HCT116 (cell line): ENCODE results near the gene MAPRE2. TPM values are rescaled to one million over a fixed set of nuclear protein-coding genes. Genes with fewer than 3 reads are reported as not detected.

ENCODE experiments used
- ATAC-seq: fragments of 200-7000 bp; cut with Tn5 transposase; 2 replicates; pipeline ENCODE4 v1.9.1; 2020; ENCODE audit warnings: mild to moderate bottlenecking, moderate library complexity
- BruUV-seq: library from RNA; stranded (reverse); fragments of 400-500 nt; replicated peaks from 2 replicates; lab custom pipeline; 2021; lab: Mats Ljungman, UMichigan
- CTCF ChIA-PET: fragments of 300-600 bp; sonication (Branson Sonifier 250); formaldehyde crosslinking; loops from one replicate; lab custom pipeline; 2021; ENCODE audit warnings: antibody characterized with exemption; lab: Charles Lee
- POLR2A ChIA-PET: fragments of 300-600, 350-600 bp; sonication (Branson Sonifier 250); formaldehyde crosslinking; loops from one replicate; lab custom pipeline; 2021; ENCODE audit warnings: antibody characterized with exemption; lab: Charles Lee
- RAD21 ChIA-PET, 2 experiments: fragments of 300-600 bp; sonication (Branson Sonifier 250); formaldehyde crosslinking; loops; one replicate each; lab custom pipeline; 2023; ENCODE audit warnings: low total read pairs in 2 of 2; ENCODE audit not compliant: uncharacterized antibody in 2 of 2, unreplicated experiment in 2 of 2, low non-redundant PET in 1 of 2; lab: Charles Lee
- DNase-seq: peaks from one replicate; pipeline ENCODE4 v3.0.0-alpha.2; 2010; ENCODE audit warnings: low read depth, low spot score
- H2AFZ ChIP-seq: fragments of 200-600 bp; shearing (Covaris generic), sonication (generic); 2 replicates; pipeline ENCODE4 v1.6.1; 2017; ENCODE audit warnings: low read depth, mixed run types, mixed read lengths, antibody characterized with exemption, low read length; ENCODE audit not compliant: poor library complexity, severe bottlenecking
- H3K27ac ChIP-seq: 2 replicates; pipeline ENCODE4 v1.5.1; 2012; ENCODE audit warnings: low read depth, low read length
- H3K27me3 ChIP-seq: fragments of 200-600 bp; sonication (generic); 2 replicates; pipeline ENCODE4 v1.6.1; 2016; ENCODE audit warnings: mixed run types, low read length, mixed read lengths; ENCODE audit not compliant: insufficient read depth
- H3K36me3 ChIP-seq, 2 experiments: fragments of 200-500 bp in 1 of 2; fragments of 200-600 bp in 1 of 2; sonication (Bioruptor generic) in 1 of 2; sonication (generic) in 1 of 2; 2 replicates each; pipeline versions ENCODE4 v1.5.1 to v1.6.1; 2014 to 2016; ENCODE audit warnings: low read length in 2 of 2, inconsistent platforms in 1 of 2, mixed read lengths in 1 of 2, mixed run types in 1 of 2; ENCODE audit not compliant: insufficient read depth in 2 of 2, control insufficient read depth in 1 of 2
- H3K4me1 ChIP-seq, 2 experiments: fragments of 200-600 bp in 1 of 2; sonication (generic) in 1 of 2; 2 replicates each; pipeline versions ENCODE4 v1.5.1 to v1.6.1; 2012 to 2017; ENCODE audit warnings: low read length in 2 of 2, inconsistent platforms in 1 of 2, mild to moderate bottlenecking in 1 of 2, mixed read lengths in 1 of 2, mixed run types in 1 of 2, moderate library complexity in 1 of 2; ENCODE audit not compliant: insufficient read depth in 2 of 2, control insufficient read depth in 1 of 2
- H3K4me2 ChIP-seq: fragments of 200-600 bp; sonication (generic); 2 replicates; pipeline ENCODE4 v1.6.1; 2017; ENCODE audit warnings: mixed run types, low read length, mixed read lengths
- H3K4me3 ChIP-seq, 2 experiments: fragments of 200-600 bp in 1 of 2; sonication (generic) in 1 of 2; replicated peaks in 1 of 2; 2 replicates each; pipeline ENCODE4 v1.5.1; 2011 to 2016; ENCODE audit warnings: low read length in 2 of 2, control low read depth in 1 of 2, low read depth in 1 of 2, mild to moderate bottlenecking in 1 of 2, mixed read lengths in 1 of 2, mixed run types in 1 of 2
- H3K79me2 ChIP-seq: fragments of 200-600 bp; sonication (generic); 2 replicates; pipeline ENCODE4 v1.6.1; 2017; ENCODE audit warnings: mild to moderate bottlenecking, mixed run types, low read length, moderate library complexity, mixed read lengths; ENCODE audit not compliant: insufficient read depth
- H3K9ac ChIP-seq: fragments of 200-600 bp; sonication (generic); 2 replicates; pipeline ENCODE4 v1.6.1; 2016; ENCODE audit warnings: low read length, mixed read lengths
- H3K9me2 ChIP-seq: fragments of 200-600 bp; sonication (generic), shearing (Covaris generic); 2 replicates; pipeline ENCODE4 v1.6.1; 2017; ENCODE audit warnings: mixed run types, mild to moderate bottlenecking, moderate library complexity; ENCODE audit not compliant: insufficient read depth
- H3K9me3 ChIP-seq, 2 experiments: fragments of 200-500 bp in 1 of 2; fragments of 200-600 bp in 1 of 2; sonication (Bioruptor generic) in 1 of 2; sonication (generic) in 1 of 2; 2 replicates each; pipeline ENCODE4 v1.6.1; 2014 to 2017; ENCODE audit warnings: low read length in 2 of 2, mixed read lengths in 2 of 2, inconsistent platforms in 1 of 2, low read depth in 1 of 2, mild to moderate bottlenecking in 1 of 2, mixed run types in 1 of 2, moderate library complexity in 1 of 2; ENCODE audit not compliant: control insufficient read depth in 1 of 2, insufficient read depth in 1 of 2
- H4K20me1 ChIP-seq: fragments of 200-600 bp; sonication (generic), shearing (Covaris generic); 2 replicates; pipeline ENCODE4 v1.6.1; 2017; ENCODE audit warnings: mixed run types, mild to moderate bottlenecking, moderate library complexity; ENCODE audit not compliant: insufficient read depth
- CBX3 ChIP-seq: IDR thresholded peaks from 2 replicates; pipeline ENCODE4 v1.6.1; 2012; ENCODE audit warnings: low read depth
- CEBPB ChIP-seq: IDR thresholded peaks from 2 replicates; pipeline ENCODE4 v1.6.1; 2012; ENCODE audit warnings: low read depth
- CTCF ChIP-seq, 3 experiments: fragments of 200-600 bp in 1 of 3; sonication (generic) in 1 of 3; IDR thresholded peaks in 2 of 3; conservative IDR thresholded peaks in 1 of 3; 2 replicates each; pipeline ENCODE4 v1.5.1; 2012 to 2017; ENCODE audit warnings: low read depth in 2 of 3, low read length in 2 of 3, antibody characterized with exemption in 1 of 3, borderline replicate concordance in 1 of 3, control low read depth in 1 of 3, mild to moderate bottlenecking in 1 of 3, mixed read lengths in 1 of 3, mixed run types in 1 of 3, moderate library complexity in 1 of 3; ENCODE audit not compliant: insufficient read depth in 1 of 3
- EZH2 ChIP-seq: fragments of 200-600 bp; sonication (generic); IDR thresholded peaks from 2 replicates; pipeline ENCODE4 v1.6.1; 2017; ENCODE audit warnings: antibody characterized with exemption, mixed run types
- EZH2phosphoT487 ChIP-seq: fragments of 200-600 bp; IDR thresholded peaks from 2 replicates; pipeline ENCODE4 v1.6.1; 2018; ENCODE audit warnings: antibody characterized with exemption, borderline replicate concordance
- FOSL1 ChIP-seq: IDR thresholded peaks from 2 replicates; pipeline ENCODE4 v1.6.1; 2012; ENCODE audit warnings: low read depth
- POLR2AphosphoS5 ChIP-seq: IDR thresholded peaks from 2 replicates; pipeline ENCODE4 v1.6.1; 2011; ENCODE audit warnings: mild to moderate bottlenecking, low read depth, low read length, moderate library complexity
- RAD21 ChIP-seq: IDR thresholded peaks from 2 replicates; pipeline ENCODE4 v1.6.1; 2012; ENCODE audit warnings: low read depth, mild to moderate bottlenecking
- SRF ChIP-seq: IDR thresholded peaks from 2 replicates; pipeline ENCODE4 v1.6.1; 2012; ENCODE audit warnings: low read depth
- TCF7L2 ChIP-seq: IDR thresholded peaks from 2 replicates; pipeline ENCODE4 v1.7.0; 2011; ENCODE audit warnings: borderline replicate concordance, inconsistent platforms; ENCODE audit not compliant: insufficient read depth, insufficient read length; ENCODE audit errors: extremely low read depth
- ZBTB33 ChIP-seq: IDR thresholded peaks from 2 replicates; pipeline ENCODE4 v1.6.1; 2011; ENCODE audit warnings: mild to moderate bottlenecking, low read length, moderate library complexity; ENCODE audit not compliant: insufficient replicate concordance; ENCODE audit errors: extremely low read depth
- ZNF274 ChIP-seq: fragments of 200-500 bp; sonication (Bioruptor generic); IDR thresholded peaks from 2 replicates; pipeline ENCODE4 v1.6.1; 2014; ENCODE audit warnings: mild to moderate bottlenecking, low read depth, low read length, inconsistent platforms
- intact Hi-C: fragments of 100-400 bp; cut with micrococcal nuclease; formaldehyde crosslinking; loops from 2 replicates; pipeline ENCODE4 v1.10.0; 2022
- total RNA-seq: library from RNA; stranded (reverse); gene quantifications from one replicate; pipeline ENCODE4 v1.2.1, GENCODE V29; 2021; ENCODE audit not compliant: unreplicated experiment
- TF ChIP-seq, protein P1 (sequence below): IDR thresholded peaks from 2 replicates; pipeline ENCODE4 v1.6.1; 2012
- TF ChIP-seq, protein P2 (sequence below): IDR thresholded peaks from 2 replicates; pipeline ENCODE4 v1.6.1; 2012; ENCODE audit warnings: low read depth

Gene MAPRE2
- total RNA-seq, 1 experiment from 2014 or later = 17.2 TPM

GRCh38 chr18:35032113-35032512, 9.1 kb upstream of the MAPRE2 start (continued):
- TF ChIP-seq ZBTB33 (no peak), RAD21 (no peak), CTCF (IDR thresholded peaks at IDR 0.05 in 2 of 3, conservative IDR thresholded peaks at IDR 0.05 in 1 of 3; ENCODE audit: borderline replicate concordance in 1 of 3, insufficient read depth in 1 of 3, low read depth in 2 of 3, low read length in 2 of 3) (no peak), FOSL1 (no peak), CBX3 (no peak), EZH2phosphoT487 (no peak), TCF7L2 (no peak)
- TF ChIP-seq, all 23 proteins: peak for 0

- intact Hi-C loops = no loop called here
- Histone ChIP-seq H2AFZ (no peak overlapping the region), H3K79me2 (peaks cover under 1% of the 10 kb centered on the region; the same call in 1 of the 2 replicates), H3K36me3 (no peaks in the 10 kb centered on the region), H4K20me1 (no peaks in the 10 kb centered on the region), H3K27me3 (no peaks in the 10 kb centered on the region), H3K9ac (no peak overlapping the region), H3K9me3 (no peaks in the 10 kb centered on the region), H3K4me3 (no peak overlapping the region), H3K27ac (no peak overlapping the region), H3K4me2 (no peak overlapping the region), H3K4me1 (peaks cover 14 to 25% of the 10 kb centered on the region in 2 experiments), H3K9me2 (no peaks in the 10 kb centered on the region)
- RAD21 ChIA-PET = no interaction called here
- DNase-seq = no peak
- ATAC-seq = no peak
- CTCF ChIA-PET = no interaction called here
- POLR2A ChIA-PET = no interaction called here
- BruUV-seq = no TSS peak
- no peak for TF ChIP-seq RAD21
- TF ChIP-seq EZH2phosphoT487 = no peak
- TF ChIP-seq POLR2AphosphoS5 = no peak
- no peak for TF ChIP-seq CEBPB
- TF ChIP-seq, protein P1, sequence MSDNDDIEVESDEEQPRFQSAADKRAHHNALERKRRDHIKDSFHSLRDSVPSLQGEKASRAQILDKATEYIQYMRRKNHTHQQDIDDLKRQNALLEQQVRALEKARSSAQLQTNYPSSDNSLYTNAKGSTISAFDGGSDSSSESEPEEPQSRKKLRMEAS = no peak
- TF ChIP-seq FOSL1 = no peak
- no peak for TF ChIP-seq SRF
- TF ChIP-seq CTCF (IDR thresholded peaks at IDR 0.05 in 2 of 3, conservative IDR thresholded peaks at IDR 0.05 in 1 of 3; ENCODE audit: borderline replicate concordance in 1 of 3, insufficient read depth in 1 of 3, low read depth in 2 of 3, low read length in 2 of 3) = no peak
- TF ChIP-seq ZNF274 = no peak
- TF ChIP-seq, protein P2, sequence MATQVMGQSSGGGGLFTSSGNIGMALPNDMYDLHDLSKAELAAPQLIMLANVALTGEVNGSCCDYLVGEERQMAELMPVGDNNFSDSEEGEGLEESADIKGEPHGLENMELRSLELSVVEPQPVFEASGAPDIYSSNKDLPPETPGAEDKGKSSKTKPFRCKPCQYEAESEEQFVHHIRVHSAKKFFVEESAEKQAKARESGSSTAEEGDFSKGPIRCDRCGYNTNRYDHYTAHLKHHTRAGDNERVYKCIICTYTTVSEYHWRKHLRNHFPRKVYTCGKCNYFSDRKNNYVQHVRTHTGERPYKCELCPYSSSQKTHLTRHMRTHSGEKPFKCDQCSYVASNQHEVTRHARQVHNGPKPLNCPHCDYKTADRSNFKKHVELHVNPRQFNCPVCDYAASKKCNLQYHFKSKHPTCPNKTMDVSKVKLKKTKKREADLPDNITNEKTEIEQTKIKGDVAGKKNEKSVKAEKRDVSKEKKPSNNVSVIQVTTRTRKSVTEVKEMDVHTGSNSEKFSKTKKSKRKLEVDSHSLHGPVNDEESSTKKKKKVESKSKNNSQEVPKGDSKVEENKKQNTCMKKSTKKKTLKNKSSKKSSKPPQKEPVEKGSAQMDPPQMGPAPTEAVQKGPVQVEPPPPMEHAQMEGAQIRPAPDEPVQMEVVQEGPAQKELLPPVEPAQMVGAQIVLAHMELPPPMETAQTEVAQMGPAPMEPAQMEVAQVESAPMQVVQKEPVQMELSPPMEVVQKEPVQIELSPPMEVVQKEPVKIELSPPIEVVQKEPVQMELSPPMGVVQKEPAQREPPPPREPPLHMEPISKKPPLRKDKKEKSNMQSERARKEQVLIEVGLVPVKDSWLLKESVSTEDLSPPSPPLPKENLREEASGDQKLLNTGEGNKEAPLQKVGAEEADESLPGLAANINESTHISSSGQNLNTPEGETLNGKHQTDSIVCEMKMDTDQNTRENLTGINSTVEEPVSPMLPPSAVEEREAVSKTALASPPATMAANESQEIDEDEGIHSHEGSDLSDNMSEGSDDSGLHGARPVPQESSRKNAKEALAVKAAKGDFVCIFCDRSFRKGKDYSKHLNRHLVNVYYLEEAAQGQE = no peak
- no peak for TF ChIP-seq EZH2
These were observed 3.2 kb upstream of the MAPRE2 start for GRCh38 chr18:35038029-35038428.
